ENCODE data around the gene SVIL.

GRCh38 chr10:29608476-29609301, 26.1 kb downstream of the SVIL start:
- TF ChIP-seq YY1 (IDR thresholded peaks at IDR 0.05; ENCODE audit: insufficient read depth, insufficient replicate concordance, low read depth, low read length) (no peak), TAF15 (IDR thresholded peaks at IDR 0.05; ENCODE audit: low read depth, low read length, poor library complexity, severe bottlenecking) (no peak), CBX5 (CRISPR knock-in tag; IDR thresholded peaks at IDR 0.05; ENCODE audit: borderline replicate concordance) (no peak), ELK4 (CRISPR knock-in tag; IDR thresholded peaks at IDR 0.05; ENCODE audit: borderline replicate concordance) (no peak), ZNF263 (CRISPR knock-in tag; IDR thresholded peaks at IDR 0.05) (no peak), ZNF615 (CRISPR knock-in tag; IDR thresholded peaks at IDR 0.05; ENCODE audit: borderline replicate concordance) (no peak)
